Measurements from ENCODE around the gene HMGB3.

GRCh38 chrX:150941580-150941979 is 41.6 kb upstream of the HMGB3 start:
- TF ChIP-seq CTCF (IDR thresholded peaks at IDR 0.05) (no peak), POLR2AphosphoS5 (IDR thresholded peaks at IDR 0.05; ENCODE audit: low read depth, low read length) (no peak), REST (IDR thresholded peaks at IDR 0.05; ENCODE audit: insufficient read depth in 1 of 2, low read depth in 2 of 2, low read length in 1 of 2) (no peak), SIN3A (IDR thresholded peaks at IDR 0.05; ENCODE audit: borderline replicate concordance, insufficient read depth, low read depth, low read length) (no peak)
